ENCODE data around the gene CFAP299.
"Not testable (repeated sequence)": the region's sequence is repeated elsewhere in the genome, so short reads cannot be mapped to it uniquely, and the experiment has no call there.

Gene CFAP299

DNA sequence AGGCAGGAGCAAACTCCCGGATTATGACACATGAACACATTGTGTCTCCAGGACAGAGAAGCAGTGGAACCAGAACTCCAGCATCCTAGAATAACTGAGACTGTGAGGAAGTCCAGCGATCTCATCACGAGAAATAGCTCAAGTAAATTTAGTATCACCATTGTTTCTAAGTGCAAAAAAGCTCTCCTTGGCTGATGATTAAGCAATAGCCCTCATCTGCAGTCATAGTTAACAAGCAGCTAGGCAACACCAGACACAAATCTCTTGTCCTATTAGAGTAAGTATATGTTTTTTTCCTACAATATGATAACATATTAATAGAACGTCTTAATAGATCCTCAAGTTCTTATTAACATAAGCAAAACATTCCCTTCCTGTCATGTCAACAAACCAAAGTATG, 2.4 kb upstream of the CFAP299 start:
- DNase-seq (ENCODE audit: low spot score): no peak

DNA sequence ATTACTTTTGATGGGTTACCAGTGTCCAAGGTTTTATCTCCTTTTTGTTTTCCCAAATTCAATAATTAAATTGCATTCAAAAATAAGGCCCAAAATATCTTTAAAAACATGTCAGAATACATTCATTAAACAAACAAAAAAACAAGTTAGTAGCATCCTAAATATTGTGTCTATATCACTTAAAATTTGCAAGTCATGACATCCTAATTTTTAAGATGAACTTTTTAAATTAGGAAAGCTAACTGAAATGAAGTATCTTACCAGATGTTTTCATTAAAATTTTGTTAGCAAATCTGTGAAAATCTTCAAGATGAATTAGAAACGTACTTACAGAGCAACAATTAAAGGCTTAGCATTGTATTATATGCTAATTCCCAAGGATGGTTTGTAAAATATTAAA, 962 bp upstream of the CFAP299 start:
- DNase-seq (ENCODE audit: low spot score): no peak

DNA sequence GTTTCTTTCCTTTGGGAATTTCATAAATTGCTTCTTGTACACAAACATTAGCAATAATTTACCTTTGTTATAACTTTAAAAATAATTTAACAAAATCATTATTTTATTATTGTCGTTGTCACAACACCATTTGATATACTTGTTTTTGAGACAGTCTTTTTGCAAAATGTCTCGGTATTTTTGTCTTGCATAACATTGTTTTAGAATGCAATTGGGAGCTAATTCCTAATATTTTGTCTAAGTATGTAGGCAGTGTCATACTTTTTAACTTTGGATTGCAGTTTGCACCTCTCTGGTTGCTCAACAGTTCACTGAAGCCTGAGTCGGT, 340 bp upstream of the CFAP299 start:
- no peak for DNase-seq (ENCODE audit: low spot score)

DNA sequence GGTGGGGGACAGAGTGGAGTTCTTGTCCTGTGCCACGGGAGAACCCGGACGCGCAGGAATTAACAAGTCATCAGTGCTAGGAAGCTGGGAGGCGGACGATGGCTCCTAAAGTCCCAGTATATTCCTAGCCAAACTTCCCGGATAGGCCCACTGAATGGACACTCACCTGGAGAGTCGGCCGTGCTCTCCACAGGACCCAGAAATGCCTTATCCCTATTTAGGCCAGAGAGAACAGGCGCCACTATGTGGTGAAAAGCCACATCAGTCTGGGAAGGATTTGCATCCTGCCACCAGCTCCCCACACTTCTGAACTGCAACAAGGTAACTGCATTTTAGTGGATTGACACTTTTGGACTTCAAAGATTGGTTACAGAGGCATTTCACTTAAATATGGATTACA, 1.1 kb downstream of the CFAP299 start:
- DNase-seq (ENCODE audit: low spot score): no peak

- no peak for DNase-seq (ENCODE audit: low spot score)
Measured at GRCh38 chr4:80340036-80340435, 4.5 kb downstream of the CFAP299 start.

DNA sequence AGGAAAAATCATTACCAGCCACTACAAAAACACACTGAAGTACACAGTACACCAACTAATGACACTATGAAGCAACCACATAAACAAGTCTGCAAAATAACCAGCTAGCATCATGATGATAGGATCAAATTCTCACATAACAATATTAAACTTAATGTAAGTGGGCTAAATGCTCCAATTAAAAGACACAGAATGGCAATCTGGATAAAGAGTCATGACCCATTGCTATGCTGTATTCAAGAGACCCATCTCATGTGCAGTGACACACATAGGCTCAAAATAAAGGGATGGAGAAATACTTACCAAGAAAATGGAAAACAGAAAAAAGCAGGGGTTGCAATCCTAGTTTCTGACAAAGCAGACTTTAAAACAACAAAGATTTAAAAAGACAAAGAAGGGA, 7.2 kb downstream of the CFAP299 start:
- DNase-seq (ENCODE audit: low spot score): not testable (repeated sequence)

GRCh38 chr4:80343887-80344286, 8.4 kb downstream of the CFAP299 start:
- no peak for DNase-seq (ENCODE audit: low spot score)

- no peak for DNase-seq (ENCODE audit: low spot score)
Measured at GRCh38 chr4:80360084-80360483, 24.6 kb downstream of the CFAP299 start.

GRCh38 chr4:80360900-80361299, 25.4 kb downstream of the CFAP299 start:
- no peak for DNase-seq (ENCODE audit: low spot score)

- peak; percentile 44 for DNase-seq (ENCODE audit: low spot score)
Measured at GRCh38 chr4:80361329-80361900, 25.9 kb downstream of the CFAP299 start.

- DNase-seq (ENCODE audit: low spot score): peak; percentile 41
Measured at GRCh38 chr4:80362578-80363181, 27.1 kb downstream of the CFAP299 start.

- DNase-seq (ENCODE audit: low spot score): peak; percentile 65
Measured at GRCh38 chr4:80365928-80366327, 30.4 kb downstream of the CFAP299 start.

DNA sequence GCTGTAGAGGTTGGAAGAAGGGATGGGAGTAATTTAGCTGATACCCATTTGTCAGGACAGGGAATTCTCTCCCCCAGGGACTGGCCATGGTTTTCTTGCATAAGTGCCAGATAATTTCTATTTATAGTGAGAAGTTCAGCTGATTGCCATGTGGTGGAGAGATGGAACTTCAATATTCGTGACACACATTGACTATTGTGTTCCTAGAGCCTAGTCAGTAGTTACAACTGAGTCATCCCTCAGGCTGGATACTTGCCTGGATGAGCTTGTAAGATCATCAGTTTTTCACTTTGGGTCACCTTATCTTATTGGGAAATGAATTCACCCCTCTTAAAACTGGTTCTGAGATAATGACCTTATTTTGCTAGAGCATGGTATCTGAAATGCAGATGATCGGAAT, 32.2 kb downstream of the CFAP299 start:
- DNase-seq (ENCODE audit: low spot score): no peak

DNA sequence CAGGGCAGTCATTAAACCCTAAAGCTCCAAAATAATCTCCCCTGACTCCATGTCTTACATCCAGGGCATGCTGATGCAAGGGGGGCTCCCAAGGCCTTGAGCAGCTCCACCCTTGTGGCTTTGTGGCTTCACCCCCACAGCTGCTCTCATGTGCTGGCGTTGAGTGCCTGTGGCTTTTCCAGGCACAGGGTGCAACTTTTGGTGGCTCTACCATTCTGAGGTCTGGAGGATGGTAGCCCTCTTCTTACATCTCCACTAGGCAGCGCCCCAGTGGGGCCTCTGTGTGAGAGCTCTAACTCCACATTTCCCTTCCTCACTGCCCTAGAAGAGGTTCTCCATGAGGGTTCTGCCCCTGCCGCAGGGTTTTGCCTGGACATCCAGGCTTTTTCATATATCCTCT, 35.1 kb downstream of the CFAP299 start:
- no peak for DNase-seq (ENCODE audit: low spot score)

DNA sequence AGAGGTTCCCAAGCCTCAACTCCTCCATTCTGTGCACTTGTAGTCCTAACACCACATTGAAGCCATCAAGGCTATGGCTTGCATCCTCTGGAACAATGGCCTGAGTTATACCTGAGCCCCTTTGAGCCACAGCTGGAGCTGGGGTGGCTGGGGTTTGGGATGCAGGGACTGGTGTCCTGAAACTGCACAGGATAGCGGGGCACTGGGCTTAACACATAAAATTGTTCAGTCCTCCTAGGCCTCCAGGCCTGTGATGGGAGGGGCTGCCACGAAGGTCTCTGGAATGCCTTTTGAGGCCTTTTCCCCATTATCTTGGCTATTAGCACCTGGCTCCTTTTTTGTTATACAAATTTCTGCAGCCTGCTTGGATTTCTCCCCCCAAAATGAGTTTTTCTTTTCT, 35.5 kb downstream of the CFAP299 start:
- DNase-seq (ENCODE audit: low spot score): no peak

GRCh38 chr4:80374180-80374579, 38.6 kb downstream of the CFAP299 start:
- no peak for DNase-seq (ENCODE audit: low spot score)

DNA sequence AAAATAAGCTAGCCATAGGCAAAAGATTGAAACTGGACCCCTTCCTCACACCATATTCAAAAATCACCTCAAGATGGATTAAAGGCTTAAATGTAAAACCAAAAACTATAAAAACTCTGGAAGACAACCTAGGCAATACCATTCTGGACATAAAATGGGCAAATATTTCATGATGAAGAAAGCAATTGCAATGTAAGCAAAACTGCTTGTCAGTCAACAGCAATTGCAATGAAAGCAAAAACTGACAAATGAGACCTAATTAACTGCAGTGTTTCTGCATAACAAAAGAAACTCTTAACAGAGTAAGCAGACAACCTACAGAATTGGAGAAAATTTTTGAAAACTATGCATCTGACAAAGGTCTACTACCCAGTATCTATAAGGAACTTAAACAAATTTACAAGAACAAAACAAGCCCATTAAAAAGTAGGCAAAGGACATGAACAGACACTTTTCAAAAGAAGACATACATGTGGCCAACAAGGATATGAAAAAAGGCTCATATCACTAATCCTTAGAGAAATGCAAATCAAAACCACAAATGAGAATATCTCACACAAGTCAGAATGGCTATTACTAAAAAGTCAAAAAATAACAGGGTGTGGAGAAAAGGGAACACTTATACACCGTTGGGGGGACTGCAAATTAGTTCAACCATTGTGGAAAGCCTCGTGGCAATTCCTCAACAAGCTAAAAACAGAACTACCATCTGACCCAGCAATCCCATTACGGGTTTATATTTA, 46.7 kb downstream of the CFAP299 start:
- no peak for DNase-seq (ENCODE audit: low spot score)

DNA sequence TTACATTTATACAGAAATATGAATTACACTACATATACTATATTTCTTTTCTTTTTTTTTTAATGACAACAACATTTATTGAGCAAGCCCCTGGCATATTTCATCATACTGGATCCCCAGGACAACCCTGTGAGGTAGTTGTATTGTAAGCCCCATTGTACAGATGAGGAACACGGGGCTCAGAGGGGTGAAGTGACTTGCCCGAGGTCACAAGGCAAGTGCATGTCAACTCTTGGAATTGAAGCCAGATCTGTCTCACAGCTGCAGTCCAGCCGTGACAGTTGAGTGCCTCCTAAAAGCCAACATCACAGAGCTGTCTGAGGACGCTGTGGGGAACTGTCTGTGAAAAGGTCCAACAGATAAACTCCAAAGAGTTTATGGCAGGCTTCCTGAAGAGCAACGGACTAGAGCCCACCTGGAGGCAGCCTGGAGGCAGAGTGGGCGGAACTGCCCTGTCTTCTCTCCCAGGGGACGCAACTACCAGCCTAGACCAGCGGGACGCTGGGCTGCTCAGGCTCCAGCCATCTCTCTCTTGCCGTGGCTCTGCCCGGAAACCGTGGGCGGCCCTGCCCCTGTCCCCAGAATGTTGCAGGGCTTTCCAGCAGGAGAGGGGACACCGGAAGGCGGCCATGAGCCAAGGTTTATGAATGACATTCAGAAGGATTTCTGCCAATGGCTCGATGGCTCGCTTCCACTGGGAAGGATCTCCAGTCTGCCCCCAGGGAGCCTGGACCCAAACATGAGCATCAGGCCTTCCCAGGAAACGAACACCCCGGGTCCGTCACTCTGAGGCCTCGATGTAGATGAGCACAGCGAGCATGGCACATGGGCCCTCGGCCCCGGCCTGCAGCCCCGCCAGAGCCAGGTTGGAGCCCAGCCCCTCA, 50.1 kb downstream of the CFAP299 start:
- DNase-seq (ENCODE audit: low spot score): no peak

DNA sequence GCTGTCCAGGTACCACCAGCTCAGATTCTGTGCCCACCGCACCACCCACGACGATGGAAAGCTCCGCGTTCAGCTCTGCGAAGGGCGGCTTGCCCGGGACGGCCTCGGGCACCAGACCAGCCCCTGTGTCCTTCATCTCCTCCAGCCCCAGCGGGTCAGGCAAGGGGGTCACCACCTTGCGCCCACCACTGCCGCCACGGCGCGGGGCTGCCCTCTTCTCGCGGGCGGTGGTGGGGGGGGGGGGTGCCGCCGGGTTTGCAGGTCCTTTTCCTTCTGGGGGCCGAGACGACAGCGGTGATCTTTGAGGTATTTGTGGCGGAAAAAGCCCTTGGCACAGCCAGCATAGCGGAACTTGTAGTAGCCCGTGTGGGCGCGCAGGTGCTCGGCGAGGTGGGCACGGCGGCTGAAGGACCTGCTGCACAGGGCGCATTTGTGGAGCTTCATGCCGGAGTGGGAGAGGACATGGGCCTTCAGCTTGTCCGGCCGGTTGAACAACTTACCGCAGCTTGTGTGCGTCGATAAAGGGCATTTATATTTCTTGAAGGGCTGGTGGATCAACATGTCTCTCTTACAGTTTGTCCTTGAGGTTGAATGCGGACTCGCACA, 50.9 kb downstream of the CFAP299 start:
- no peak for DNase-seq (ENCODE audit: low spot score)

DNA sequence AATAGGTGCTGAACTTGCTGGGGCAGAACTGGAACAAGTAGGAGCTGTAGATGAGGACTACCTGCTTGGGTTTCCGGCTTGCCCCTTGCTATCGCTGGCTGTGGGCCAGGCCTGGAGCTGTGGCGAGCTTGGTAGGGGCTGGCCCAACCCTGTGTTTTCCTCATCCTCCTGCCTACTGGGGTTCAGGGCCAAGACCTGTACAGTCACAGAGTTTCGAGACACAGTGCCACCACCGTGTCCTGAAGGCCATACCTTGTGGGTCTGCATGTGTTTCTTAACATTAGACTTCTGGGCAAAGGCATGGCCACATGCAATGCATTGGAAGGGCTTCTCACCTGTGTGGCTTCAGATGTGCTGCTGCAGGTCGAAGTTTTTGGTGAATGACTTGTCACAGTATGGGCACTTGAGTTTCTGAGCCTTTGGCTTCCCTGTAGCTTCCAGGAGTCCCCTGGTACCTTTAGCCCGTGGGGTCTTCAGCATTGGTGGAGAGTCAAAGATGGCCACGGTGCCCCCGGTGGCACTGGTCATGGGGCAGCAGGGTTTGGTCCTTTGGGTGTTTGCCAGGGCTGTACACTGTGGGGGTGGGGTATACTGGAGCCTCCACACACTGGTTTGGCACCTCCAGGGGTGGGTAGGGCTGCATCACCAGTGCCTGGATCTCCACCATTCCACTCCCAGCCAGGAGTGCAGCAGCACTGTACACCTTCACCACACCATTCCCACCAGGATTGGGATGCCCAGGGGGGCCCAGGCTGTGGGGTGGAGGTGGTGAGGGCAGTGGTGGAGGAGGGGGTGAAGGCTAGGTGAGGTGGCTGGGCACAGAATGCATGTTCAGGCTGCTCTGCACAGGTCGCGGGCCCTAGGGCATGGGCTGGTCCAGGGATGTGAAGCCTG, 52.1 kb downstream of the CFAP299 start:
- DNase-seq (ENCODE audit: low spot score): no peak

DNA sequence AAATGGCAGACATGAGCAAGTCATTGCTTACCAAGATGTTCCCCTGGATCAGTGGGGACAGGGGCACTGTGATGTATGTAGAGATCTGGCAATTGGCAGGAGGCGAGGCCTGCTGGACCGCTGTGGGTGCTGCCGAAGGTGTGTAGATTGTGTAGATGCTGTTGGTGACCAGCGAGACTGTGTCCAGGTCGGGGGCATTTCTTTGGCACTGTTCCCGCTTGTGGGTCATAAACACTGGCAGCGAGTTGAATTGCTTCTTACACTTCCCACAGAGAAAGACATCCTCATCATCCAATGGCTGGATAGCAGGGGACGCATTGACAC, 52.7 kb downstream of the CFAP299 start:
- no peak for DNase-seq (ENCODE audit: low spot score)

DNA sequence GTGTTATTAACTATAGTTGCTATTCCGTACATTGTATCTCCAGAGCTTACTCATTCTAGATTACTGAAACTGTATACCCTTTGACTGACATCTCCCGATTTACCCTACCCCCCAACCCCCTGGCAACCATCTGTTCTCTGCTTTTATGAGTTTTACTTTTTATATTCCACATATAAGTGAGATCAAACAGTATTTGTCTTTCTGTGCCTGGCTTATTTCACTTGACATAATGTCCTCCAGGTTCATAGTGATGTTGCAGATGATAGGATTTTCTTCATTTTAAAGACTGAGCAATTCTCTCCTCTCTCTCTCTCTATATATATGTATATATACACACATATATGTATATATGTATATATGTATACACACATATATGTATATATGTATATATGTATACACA, 54.6 kb downstream of the CFAP299 start:
- no peak for DNase-seq (ENCODE audit: low spot score)
